HG03175 (cell line): ENCODE results near the gene BTC.
"Not testable (repeated sequence)": the region's sequence is repeated elsewhere in the genome, so short reads cannot be mapped to it uniquely, and the experiment has no call there.

ENCODE experiments used
- ATAC-seq: cut with Tn5 transposase; IDR thresholded peaks from one replicate; pipeline ENCODE4 v1.9.1; 2021; ENCODE audit warnings: mild to moderate bottlenecking, moderate library complexity; ENCODE audit not compliant: unreplicated experiment

Gene BTC

GRCh38 chr4:74758551-74759145, 35.7 kb downstream of the BTC start:
- no peak for ATAC-seq

- no peak for ATAC-seq
Measured at GRCh38 chr4:74757136-74757535, 37.2 kb downstream of the BTC start.

GRCh38 chr4:74755486-74755885, 38.8 kb downstream of the BTC start:
- no peak for ATAC-seq

DNA sequence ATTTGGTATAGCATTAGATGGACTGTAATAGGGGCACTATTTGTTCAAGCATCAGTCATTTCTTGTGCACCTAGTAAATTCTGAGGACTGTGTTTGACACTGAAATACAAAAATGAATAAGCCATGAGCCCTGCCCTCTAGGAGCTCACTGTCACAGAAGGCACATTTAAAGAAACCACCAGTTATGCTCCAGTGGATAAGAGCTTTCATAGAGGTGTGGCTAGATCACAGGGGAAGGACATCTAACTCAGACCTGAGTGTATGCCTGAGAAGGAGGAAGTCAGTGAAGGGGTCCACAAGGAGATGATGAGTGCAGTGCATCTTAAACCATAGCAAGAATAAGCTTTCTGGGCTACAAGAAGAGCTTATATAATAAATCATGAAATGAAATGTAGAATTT, 40.1 kb downstream of the BTC start:
- peak; percentile 77 for ATAC-seq

DNA sequence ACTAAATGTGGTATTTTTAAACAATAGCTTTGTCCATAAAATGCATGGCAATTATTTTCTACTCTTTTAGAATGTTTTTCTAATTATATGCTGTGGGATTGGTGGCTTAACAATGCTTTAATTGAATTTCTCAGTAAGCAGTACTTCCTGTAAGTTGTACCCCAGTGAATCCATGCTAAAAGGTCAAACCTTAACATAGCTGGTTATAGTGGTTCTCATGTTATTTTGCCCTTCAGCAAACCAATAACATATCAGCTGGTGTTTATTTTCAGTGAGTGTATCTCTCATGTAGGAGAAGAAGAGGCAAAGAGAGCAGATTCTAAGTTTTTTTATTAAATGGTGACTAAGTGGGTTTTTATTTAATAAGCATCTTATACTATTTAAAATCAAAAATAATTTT, 41.5 kb downstream of the BTC start:
- no peak for ATAC-seq

DNA sequence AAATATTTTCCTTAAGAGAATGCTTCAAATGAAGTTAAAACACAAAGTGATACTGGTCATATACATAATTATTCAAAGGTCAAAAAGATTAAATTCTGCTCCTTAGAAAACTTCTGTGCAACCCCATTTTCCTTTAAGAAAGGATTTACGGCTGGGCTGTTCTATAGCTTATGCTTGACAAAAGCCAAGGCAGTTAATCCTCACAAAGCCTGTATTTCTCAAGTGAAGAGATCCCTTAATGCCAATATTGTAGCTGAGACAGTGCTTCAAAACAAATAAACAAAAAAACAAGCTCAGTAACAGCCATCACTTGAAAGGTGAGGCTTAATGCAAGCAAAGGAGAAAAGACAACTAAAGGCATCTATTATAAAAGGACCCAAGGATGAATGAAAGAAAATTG, 42.5 kb downstream of the BTC start:
- ATAC-seq = no peak

DNA sequence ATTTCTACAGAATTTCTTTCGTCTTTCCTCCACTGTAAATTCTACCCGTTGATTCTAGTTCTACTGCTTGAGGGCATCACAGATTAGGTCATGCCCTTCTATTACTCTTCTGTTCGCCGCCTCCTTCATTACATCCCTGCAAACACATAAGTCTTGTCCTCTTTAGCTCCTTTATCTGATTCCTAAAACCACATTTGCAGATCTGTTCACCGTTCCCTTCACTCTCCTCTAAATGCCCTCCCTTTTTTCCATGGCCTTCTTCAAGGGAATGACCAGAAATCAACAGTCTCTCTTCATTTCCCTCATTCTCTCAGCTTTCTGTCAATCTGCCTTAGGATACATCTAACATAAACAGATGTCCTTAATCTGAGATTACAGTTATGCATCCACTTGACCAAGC, 43.1 kb downstream of the BTC start:
- ATAC-seq = no peak

GRCh38 chr4:74742185-74742584, 52.1 kb downstream of the BTC start:
- ATAC-seq = no peak

- no peak for ATAC-seq
Measured at GRCh38 chr4:74738464-74739143, 55.7 kb downstream of the BTC start.

DNA sequence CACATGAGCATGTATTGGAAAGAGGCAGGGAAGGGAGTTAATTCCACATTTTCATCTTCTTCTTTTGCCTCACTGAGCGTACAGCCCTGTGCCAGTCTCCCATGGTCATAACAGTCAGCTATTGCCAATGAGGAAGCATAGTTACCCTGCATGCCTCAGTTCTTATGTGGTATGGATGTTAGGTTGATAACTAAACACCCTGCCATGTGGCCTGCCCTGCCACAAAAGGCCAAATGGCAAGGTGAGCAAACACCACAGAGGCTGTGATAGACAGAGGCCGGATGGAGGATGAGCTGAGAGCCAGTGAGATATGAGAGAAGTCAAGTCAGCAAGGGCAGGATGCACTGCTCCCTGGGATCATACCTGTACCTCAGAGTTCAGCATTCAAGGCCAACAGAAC, 59.3 kb downstream of the BTC start:
- no peak for ATAC-seq

GRCh38 chr4:74733756-74734155, 60.6 kb downstream of the BTC start:
- no peak for ATAC-seq

DNA sequence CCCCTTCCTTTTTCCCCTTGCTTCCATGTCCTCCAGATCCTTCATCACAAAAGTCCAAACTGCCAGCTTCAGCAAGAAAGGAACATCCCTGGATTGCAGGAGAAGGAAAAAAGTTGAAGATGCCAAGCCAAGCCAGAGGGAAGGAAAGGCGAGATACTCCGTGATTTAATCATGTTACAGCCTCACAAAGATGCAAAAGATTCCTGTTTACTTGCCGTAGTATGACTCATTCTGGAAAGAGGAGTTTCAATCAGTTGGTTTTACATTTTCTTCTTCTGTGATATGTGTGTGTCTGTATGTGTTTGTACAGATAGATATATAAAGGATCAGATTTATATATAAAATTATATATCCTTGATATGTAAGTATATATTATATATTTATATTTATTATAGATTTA, 69.3 kb downstream of the BTC start:
- ATAC-seq = no peak

GRCh38 chr4:74716436-74716765, 77.9 kb downstream of the BTC start:
- no peak for ATAC-seq

DNA sequence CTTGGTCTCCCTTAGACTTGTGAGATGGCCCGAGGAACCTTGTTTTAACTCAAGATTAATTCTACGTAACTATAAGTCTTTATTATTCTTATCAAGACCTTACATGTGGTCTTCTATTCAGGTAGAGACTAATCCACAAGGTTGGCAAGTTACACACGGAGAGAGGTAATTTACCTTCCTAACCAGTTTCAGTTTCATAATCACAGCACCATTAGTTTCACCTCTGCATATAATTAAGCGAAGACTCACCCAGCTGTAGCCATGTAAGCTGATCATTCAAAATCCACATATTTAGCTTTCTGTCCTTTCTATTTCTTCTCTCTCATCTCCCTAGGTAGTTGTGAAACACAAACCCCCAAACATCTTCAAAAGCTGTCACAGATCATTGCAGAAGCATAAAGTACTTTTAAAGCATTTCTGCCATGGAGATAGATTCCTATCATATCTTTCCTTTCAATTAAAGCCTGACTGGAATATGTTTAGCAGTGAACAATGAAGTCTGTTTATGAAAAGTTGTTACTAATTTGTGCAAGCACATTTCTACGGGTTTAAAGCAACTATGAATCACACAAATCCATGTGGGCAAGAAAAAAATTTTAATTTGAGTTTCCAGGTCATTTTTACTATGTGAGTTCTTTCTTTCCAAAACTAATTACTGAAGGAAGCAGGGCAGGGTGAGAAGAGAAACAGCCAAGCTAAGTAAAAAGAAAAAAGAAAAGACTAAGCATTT, 78.5 kb downstream of the BTC start:
- peak; percentile 83 for ATAC-seq

DNA sequence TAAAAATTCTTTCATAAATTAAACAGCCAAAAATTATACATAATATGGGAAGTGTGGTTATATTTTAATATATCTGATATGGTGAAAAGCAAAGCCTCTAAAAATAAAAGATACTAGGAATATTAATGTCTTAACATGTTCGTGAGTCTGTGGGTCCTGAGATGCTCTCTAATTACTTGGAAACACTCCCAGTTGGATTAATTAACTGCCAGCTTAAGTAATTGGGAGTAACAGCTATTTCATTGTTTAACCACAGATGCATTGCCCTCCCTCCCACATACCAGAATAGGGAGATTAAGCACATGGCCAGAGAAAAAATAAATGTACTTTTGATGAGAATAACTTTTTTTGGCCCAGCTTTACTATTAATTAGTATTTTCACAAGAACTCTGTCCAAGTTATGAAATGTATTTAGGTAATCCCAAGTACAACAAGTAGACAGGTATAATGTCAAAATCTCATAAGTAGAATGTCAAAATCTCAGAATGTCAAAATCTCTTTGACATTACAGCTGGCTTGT, 79.7 kb downstream of the BTC start:
- ATAC-seq = no peak

GRCh38 chr4:74708135-74708534, 86.2 kb downstream of the BTC start:
- ATAC-seq = not testable (repeated sequence)
